Activated CD8-positive, alpha-beta memory T cell treated with anti-CD3 and anti-CD28 coated beads, Interleukin-2, amount 10 ng/mL, durations not matched to agents 7 days and 5 days (primary cell): ENCODE measurements around the gene PCOLCE2. TPM values are rescaled to one million over a fixed set of nuclear protein-coding genes. Genes with fewer than 3 reads are reported as not detected.
A peak's percentile ranks its signal among the peaks of the same experiment; 100 is the strongest.

ENCODE experiments used
- ATAC-seq: fragments of 150-1000 bp; cut with Tn5 transposase; one replicate; pipeline ENCODE4 v1.10.0; 2021; ENCODE audit warnings: moderate library complexity
- CTCF ChIA-PET: fragments of 350-600 bp; sonication (Branson Sonifier 250); formaldehyde crosslinking; loops from one replicate; lab custom pipeline; 2021; ENCODE audit warnings: antibody characterized with exemption; lab: Charles Lee
- DNase-seq: peaks from one replicate; pipeline ENCODE4 v3.0.0-alpha.2; 2020
- H3K27ac Mint-ChIP-seq: one replicate; pipeline ENCODE4 v1.8.0; 2021; ENCODE audit warnings: mild to moderate bottlenecking, mixed read lengths
- H3K27me3 Mint-ChIP-seq: one replicate; pipeline ENCODE4 v1.8.0; 2021; ENCODE audit warnings: mixed read lengths
- H3K36me3 Mint-ChIP-seq: one replicate; pipeline ENCODE4 v1.8.0; 2021; ENCODE audit warnings: mild to moderate bottlenecking, mixed read lengths
- H3K4me1 Mint-ChIP-seq: one replicate; pipeline ENCODE4 v1.8.0; 2021; ENCODE audit warnings: mixed read lengths
- H3K4me3 Mint-ChIP-seq: one replicate; pipeline ENCODE4 v1.8.0; 2021; ENCODE audit warnings: mild to moderate bottlenecking, moderate library complexity, mixed read lengths
- H3K9me3 Mint-ChIP-seq: one replicate; pipeline ENCODE4 v1.8.0; 2022; ENCODE audit warnings: low read depth, mixed read lengths
- total RNA-seq, 2 experiments: library from RNA; stranded (reverse); gene quantifications; one replicate each; pipeline ENCODE4 v1.2.3, GENCODE V29; 2021

PCOLCE2 gene
- total RNA-seq, result not detected

GRCh38 chr3:142888481-142889211 lies at the start of gene PCOLCE2:
PCOLCE2 (minus strand) TSS chr3:142889083; CDS start chr3:142888896, 187 bp downstream.
- peak; percentile 79 for ATAC-seq
- no peak for DNase-seq
- no peak within 1 kb of the TSS for H3K27ac Mint-ChIP-seq
- CTCF ChIA-PET, result interaction anchor here (0.7 kb wide), 1 partner anchor 36 kb away, joined by 3 read pairs; no protein-coding TSS in a partner anchor
- peak within 1 kb of the TSS; percentile 45 for H3K4me3 Mint-ChIP-seq
- no peaks in the 10 kb centered on the region for H3K36me3 Mint-ChIP-seq
- peaks cover 76% of the 10 kb centered on the region for H3K27me3 Mint-ChIP-seq
- H3K9me3 Mint-ChIP-seq, result no peaks in the 10 kb centered on the region
- H3K4me1 Mint-ChIP-seq, result peaks cover 9% of the 10 kb centered on the region

GRCh38 chr3:142935963-142936362 lies 47.1 kb upstream of the PCOLCE2 start:
- no peaks in the 10 kb centered on the region for H3K9me3 Mint-ChIP-seq
- H3K27me3 Mint-ChIP-seq, result peaks cover 2% of the 10 kb centered on the region
- no peak overlapping the region for H3K4me3 Mint-ChIP-seq
- DNase-seq (no peak), ATAC-seq (no peak)
- H3K36me3 Mint-ChIP-seq, result no peaks in the 10 kb centered on the region
- H3K27ac Mint-ChIP-seq, result no peak overlapping the region
- CTCF ChIA-PET, result interaction anchor here (1.6 kb wide), 1 partner anchor 65 kb away, joined by 7 read pairs; the partner anchor contains the start of gene U2SURP
- H3K4me1 Mint-ChIP-seq, result peaks cover 3% of the 10 kb centered on the region

- Mint-ChIP-seq H3K27ac (no peak overlapping the region), H3K9me3 (no peaks in the 10 kb centered on the region), H3K4me3 (no peak overlapping the region), H3K27me3 (peaks cover 2% of the 10 kb centered on the region), H3K36me3 (no peaks in the 10 kb centered on the region), H3K4me1 (no peaks in the 10 kb centered on the region)
- no peak for DNase-seq
- no peak for ATAC-seq
- CTCF ChIA-PET, result interaction anchor here (1.6 kb wide), 1 partner anchor 66 kb away, joined by 7 read pairs; the partner anchor contains the start of gene U2SURP
Measured at GRCh38 chr3:142934887-142935269, 46.0 kb upstream of the PCOLCE2 start.

- Mint-ChIP-seq H3K9me3 (no peaks in the 10 kb centered on the region), H3K27me3 (peaks cover 2% of the 10 kb centered on the region), H3K27ac (no peak overlapping the region), H3K4me3 (no peak overlapping the region), H3K36me3 (no peaks in the 10 kb centered on the region), H3K4me1 (no peaks in the 10 kb centered on the region)
- CTCF ChIA-PET, result interaction anchor here (1.4 kb wide), 1 partner anchor 27 kb away, joined by 3 read pairs; no protein-coding TSS in a partner anchor
- ATAC-seq, result no peak
- no peak for DNase-seq
Measured at GRCh38 chr3:142934128-142934886, 45.4 kb upstream of the PCOLCE2 start.

- CTCF ChIA-PET, result interaction anchor here (1.0 to 3.4 kb wide), 8 partner anchors 9 to 122 kb away, joined by 3 to 24 read pairs (median 4); no protein-coding TSS in a partner anchor
- ATAC-seq, result peak; percentile 91
- Mint-ChIP-seq H3K4me1 (no peaks in the 10 kb centered on the region), H3K27ac (no peak overlapping the region), H3K36me3 (no peaks in the 10 kb centered on the region), H3K9me3 (no peaks in the 10 kb centered on the region), H3K4me3 (no peak overlapping the region), H3K27me3 (peaks cover 12% of the 10 kb centered on the region)
- DNase-seq, result peak; percentile 68
Measured at GRCh38 chr3:142931222-142931621, 42.3 kb upstream of the PCOLCE2 start.

- no peak for DNase-seq
- Mint-ChIP-seq H3K4me3 (no peak overlapping the region), H3K4me1 (no peaks in the 10 kb centered on the region), H3K9me3 (no peaks in the 10 kb centered on the region), H3K27me3 (peaks cover 19% of the 10 kb centered on the region), H3K36me3 (no peaks in the 10 kb centered on the region), H3K27ac (no peak overlapping the region)
- CTCF ChIA-PET, result interaction anchor here (0.6 to 3.4 kb wide), 8 partner anchors 10 to 814 kb away, joined by 3 to 24 read pairs (median 3); no protein-coding TSS in a partner anchor
- no peak for ATAC-seq
Measured at GRCh38 chr3:142930463-142930862, 41.6 kb upstream of the PCOLCE2 start.

GRCh38 chr3:142929890-142930289 lies 41.0 kb upstream of the PCOLCE2 start:
- no peak for ATAC-seq

GRCh38 chr3:142929109-142929508 lies 40.2 kb upstream of the PCOLCE2 start:
- Mint-ChIP-seq H3K9me3 (no peaks in the 10 kb centered on the region), H3K4me1 (no peaks in the 10 kb centered on the region), H3K4me3 (no peak overlapping the region), H3K27me3 (peaks cover 29% of the 10 kb centered on the region), H3K36me3 (no peaks in the 10 kb centered on the region), H3K27ac (no peak overlapping the region)
- CTCF ChIA-PET, result interaction anchor here (1.2 to 1.6 kb wide), 3 partner anchors 11 to 19 kb away, joined by 3 to 4 read pairs (median 4); no protein-coding TSS in a partner anchor
- ATAC-seq, result peak; percentile 78
- peak; percentile 72 for DNase-seq

More at GRCh38 chr3:142929890-142930289, 41.0 kb upstream of the PCOLCE2 start:
- Mint-ChIP-seq H3K4me1 (no peaks in the 10 kb centered on the region), H3K4me3 (no peak overlapping the region), H3K27ac (no peak overlapping the region), H3K27me3 (peaks cover 24% of the 10 kb centered on the region), H3K36me3 (no peaks in the 10 kb centered on the region), H3K9me3 (no peaks in the 10 kb centered on the region)
- CTCF ChIA-PET, result interaction anchor here (1.2 to 3.4 kb wide), 4 partner anchors 10 to 57 kb away, joined by 3 to 24 read pairs (median 8); no protein-coding TSS in a partner anchor
- no peak for DNase-seq

GRCh38 chr3:142926368-142926944 lies 37.6 kb upstream of the PCOLCE2 start:
- ATAC-seq, result no peak
- CTCF ChIA-PET, result interaction anchor here (1.2 to 1.5 kb wide), 2 partner anchors 60 to 98 kb away, joined by 3 read pairs; no protein-coding TSS in a partner anchor
- Mint-ChIP-seq H3K4me1 (no peaks in the 10 kb centered on the region), H3K27ac (no peak overlapping the region), H3K9me3 (no peaks in the 10 kb centered on the region), H3K4me3 (no peak overlapping the region), H3K27me3 (peaks cover 39% of the 10 kb centered on the region), H3K36me3 (no peaks in the 10 kb centered on the region)
- DNase-seq, result no peak

GRCh38 chr3:142925140-142925539 lies 36.3 kb upstream of the PCOLCE2 start:
- no peak for ATAC-seq
- Mint-ChIP-seq H3K27ac (no peak overlapping the region), H3K4me3 (no peak overlapping the region), H3K27me3 (peaks cover 41% of the 10 kb centered on the region), H3K4me1 (no peaks in the 10 kb centered on the region), H3K9me3 (no peaks in the 10 kb centered on the region), H3K36me3 (no peaks in the 10 kb centered on the region)
- no peak for DNase-seq
- CTCF ChIA-PET, result no interaction called here

- no peaks in the 10 kb centered on the region for H3K36me3 Mint-ChIP-seq
- H3K4me1 Mint-ChIP-seq, result no peaks in the 10 kb centered on the region
- no peak overlapping the region for H3K4me3 Mint-ChIP-seq
- CTCF ChIA-PET, result no interaction called here
- H3K27ac Mint-ChIP-seq, result no peak overlapping the region
- ATAC-seq (no peak), DNase-seq (no peak)
- H3K9me3 Mint-ChIP-seq, result no peaks in the 10 kb centered on the region
- peaks cover 50% of the 10 kb centered on the region for H3K27me3 Mint-ChIP-seq
Measured at GRCh38 chr3:142923694-142924093, 34.8 kb upstream of the PCOLCE2 start.

GRCh38 chr3:142916605-142917004 lies 27.7 kb upstream of the PCOLCE2 start:
- CTCF ChIA-PET, result no interaction called here
- H3K4me1 Mint-ChIP-seq, result peaks cover 2% of the 10 kb centered on the region
- H3K27me3 Mint-ChIP-seq, result peaks cover 51% of the 10 kb centered on the region
- ATAC-seq (no peak), DNase-seq (no peak)
- H3K4me3 Mint-ChIP-seq, result no peak overlapping the region
- no peaks in the 10 kb centered on the region for H3K36me3 Mint-ChIP-seq
- no peaks in the 10 kb centered on the region for H3K9me3 Mint-ChIP-seq
- no peak overlapping the region for H3K27ac Mint-ChIP-seq

- CTCF ChIA-PET, result no interaction called here
- no peak overlapping the region for H3K27ac Mint-ChIP-seq
- ATAC-seq (no peak), DNase-seq (no peak)
- no peak overlapping the region for H3K4me3 Mint-ChIP-seq
- H3K36me3 Mint-ChIP-seq, result no peaks in the 10 kb centered on the region
- H3K9me3 Mint-ChIP-seq, result no peaks in the 10 kb centered on the region
- H3K27me3 Mint-ChIP-seq, result peaks cover 54% of the 10 kb centered on the region
- H3K4me1 Mint-ChIP-seq, result peaks cover 2% of the 10 kb centered on the region
Measured at GRCh38 chr3:142915636-142916035, 26.8 kb upstream of the PCOLCE2 start.
